Body of pancreas (tissue), 4 donors: ENCODE data around the gene OPRD1. TPM values are rescaled to one million over a fixed set of nuclear protein-coding genes. Genes with fewer than 3 reads are reported as not detected.
"Not testable (repeated sequence)": the region's sequence is repeated elsewhere in the genome, so short reads cannot be mapped to it uniquely, and the experiment has no call there.

Experiments used
- ATAC-seq: fragments of 150-250 bp; one replicate; pipeline ENCODE4 v1.9.1; 2016
- DNase-seq, 4 donors: peaks; one replicate each; pipeline ENCODE4 v3.0.0-alpha.2; 2019
- H3K27ac ChIP-seq, 4 donors: fragments of 200-600 bp; sonication (generic); 1 replicate in 3 of 4; 2 replicates in 1 of 4; pipeline versions ENCODE4 v1.5.1 to v1.6.1; 2016 to 2019; ENCODE audit warnings: mild to moderate bottlenecking in 1 of 4, mixed read lengths in 1 of 4, moderate library complexity in 1 of 4
- H3K27me3 ChIP-seq, 2 donors: fragments of 200-600 bp; sonication (generic); one replicate each; pipeline ENCODE4 v1.6.0; 2016; ENCODE audit warnings: mild to moderate bottlenecking in 1 of 2
- H3K36me3 ChIP-seq, 2 donors: fragments of 200-600 bp; sonication (generic); replicated peaks in 1 of 2; 2 replicates each; pipeline ENCODE4 v1.5.1; 2016; ENCODE audit warnings: low read depth in 2 of 2; ENCODE audit not compliant: insufficient read depth in 1 of 2
- H3K4me1 ChIP-seq: fragments of 200-600 bp; sonication (generic); one replicate; pipeline ENCODE4 v1.6.0; 2016
- H3K4me3 ChIP-seq, 2 donors: fragments of 200-600 bp; sonication (generic); 1 replicate in 1 of 2; 2 replicates in 1 of 2; pipeline ENCODE4 v1.5.1; 2016 to 2019
- H3K9me3 ChIP-seq, 3 donors: fragments of 200-600 bp; sonication (generic); 1 replicate in 2 of 3; 2 replicates in 1 of 3; pipeline ENCODE4 v1.5.1; 2016
- CTCF ChIP-seq, 7 experiments: fragments of 450-650 bp in 4 of 7; fragments of 200-600 bp in 3 of 7; sonication (generic) in 3 of 7; IDR thresholded peaks; one replicate each; pipeline ENCODE4 v1.5.1; 2016 to 2019; ENCODE audit warnings: antibody characterized with exemption in 7 of 7
- POLR2A ChIP-seq, 3 donors: fragments of 450-650 bp; IDR thresholded peaks; one replicate each; pipeline ENCODE4 v1.6.1; 2016; ENCODE audit warnings: antibody characterized with exemption in 3 of 3, mild to moderate bottlenecking in 2 of 3
- WGBS, 2 donors: methylation state at CpG; one replicate each; pipeline ENCODE4 v1.1.5; 2017; 5-methylcytosine and 5-hydroxymethylcytosine counted together
- intact Hi-C: fragments of 100-400 bp; cut with DNase I; formaldehyde crosslinking; loops from one replicate; pipeline ENCODE4 v1.15.1; 2023
- total RNA-seq, 2 donors: library from RNA; depleted of rRNA; stranded (reverse); fragments of >200 nt; gene quantifications; one replicate each; pipeline ENCODE4 v1.1.0, GENCODE V29; 2016

Gene OPRD1
- total RNA-seq, 2 donors from 2014 or later: 0.66 TPM; not detected in 1

DNA sequence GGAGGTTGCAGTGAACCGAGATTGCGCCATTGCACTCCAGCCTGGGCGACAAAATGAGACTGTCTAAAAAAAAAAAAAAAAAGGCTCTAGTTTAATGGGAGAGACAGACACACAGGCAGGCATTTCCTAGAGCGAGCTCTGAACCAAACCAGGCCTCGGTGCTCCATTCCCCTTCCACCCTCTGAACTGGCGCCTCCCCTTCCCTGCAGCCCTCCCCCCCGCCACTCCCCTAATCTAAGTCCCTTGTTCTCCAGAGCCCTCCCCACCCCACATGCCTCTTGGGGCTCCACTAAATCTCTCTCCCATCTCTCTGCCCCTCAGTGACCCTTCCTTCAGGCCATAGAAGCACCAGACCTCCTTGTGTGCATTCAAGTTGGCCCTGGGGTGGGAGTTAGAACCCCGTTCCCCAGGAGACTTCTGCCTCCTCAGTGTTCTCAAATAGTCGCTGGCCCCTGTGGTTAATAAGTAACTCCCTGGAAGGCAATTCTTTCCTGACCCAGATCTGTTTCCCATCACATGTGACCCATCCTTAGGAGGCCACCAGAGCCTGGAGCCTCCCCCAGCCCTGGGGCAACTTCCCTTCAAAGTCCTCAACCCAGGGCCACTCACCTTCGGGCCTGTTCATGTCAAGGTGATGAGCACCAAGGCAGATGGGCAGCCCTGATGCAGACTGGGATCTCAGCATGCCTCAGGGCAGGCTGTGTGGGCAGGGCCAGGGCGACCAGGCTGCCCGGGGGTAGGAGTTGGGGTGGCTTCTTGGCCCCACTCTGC, 59.8 kb downstream of the OPRD1 start:
- no peaks in the 10 kb centered on the region for H3K36me3 ChIP-seq
- 77 to 79% methylated on average over 12 of the region's 12 CpGs for WGBS, 2 donors
- H3K4me1 ChIP-seq: no peaks in the 10 kb centered on the region
- peak in 1 of 4 donors; percentile 17 for DNase-seq
- H3K27me3 ChIP-seq: no peaks in the 10 kb centered on the region
- TF ChIP-seq CTCF (IDR thresholded peaks at IDR 0.05): no peak
- TF ChIP-seq POLR2A (IDR thresholded peaks at IDR 0.05): no peak
- no peak for ATAC-seq
- no peak overlapping the region for H3K27ac ChIP-seq
- intact Hi-C loops: no loop called here
- H3K4me3 ChIP-seq: no peak overlapping the region
- H3K9me3 ChIP-seq: no peaks in the 10 kb centered on the region

DNA sequence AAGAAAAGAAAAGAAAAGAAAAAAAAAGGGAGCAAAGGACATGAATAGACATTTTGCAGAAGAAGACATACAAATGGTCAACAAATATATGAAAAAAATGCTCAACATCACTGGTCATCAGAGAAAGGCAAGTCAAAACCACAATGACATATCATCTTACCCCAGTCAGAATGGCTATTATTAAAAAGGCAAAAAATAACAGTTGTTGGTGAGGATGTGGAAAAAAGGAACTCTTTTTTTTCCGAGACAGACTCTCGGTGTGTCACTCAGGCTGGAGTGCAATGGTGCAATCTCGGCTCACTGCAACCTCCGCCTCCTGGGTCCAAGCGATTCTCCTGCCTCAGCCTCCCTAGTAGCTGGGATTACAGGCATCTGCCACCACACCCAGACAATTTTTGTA, 63.2 kb downstream of the OPRD1 start:
- H3K36me3 ChIP-seq, H3K4me1 ChIP-seq, H3K9me3 ChIP-seq, ATAC-seq, DNase-seq, H3K27ac ChIP-seq, H3K4me3 ChIP-seq, H3K27me3 ChIP-seq: not testable (repeated sequence)
- WGBS, 2 donors: 58 to 75% methylated on average over 5 of the region's 5 CpGs
- intact Hi-C loops: loop anchor here (5.0 kb wide), 3 partner anchors 88 to 322 kb away; no protein-coding TSS in a partner anchor

DNA sequence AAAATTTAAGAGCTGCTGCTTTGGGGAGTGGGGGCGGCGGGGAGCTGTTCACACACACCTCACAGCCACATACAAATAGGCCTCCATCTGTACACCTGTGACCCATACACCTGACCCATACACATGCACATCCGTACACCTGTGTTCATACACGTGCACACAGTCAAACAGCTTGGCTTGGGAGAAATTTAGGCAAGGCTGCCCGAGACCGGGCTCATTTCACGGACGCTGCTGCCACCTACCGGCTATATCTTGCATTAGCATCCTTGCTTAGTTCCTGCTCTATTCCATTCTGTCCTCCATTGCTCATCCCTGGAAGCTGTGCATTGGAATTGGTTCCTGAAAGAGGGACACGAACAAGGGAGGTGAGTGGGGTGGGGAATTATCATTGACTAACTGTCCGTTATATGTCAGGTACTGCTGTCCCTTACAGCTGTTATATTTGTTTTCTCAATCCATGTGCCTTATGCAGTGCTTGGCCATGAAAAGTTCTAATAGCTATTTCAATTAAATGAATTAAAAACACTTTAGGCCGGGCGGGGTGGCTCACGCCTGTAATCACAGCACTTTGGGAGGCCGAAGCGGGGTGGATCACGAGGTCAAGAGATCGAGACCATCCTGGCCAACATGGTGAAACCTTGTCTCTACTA, 65.3 kb downstream of the OPRD1 start:
- no peak for TF ChIP-seq POLR2A (IDR thresholded peaks at IDR 0.05)
- TF ChIP-seq CTCF (IDR thresholded peaks at IDR 0.05): peak; percentile 86 to 96 (median 93)
- DNase-seq: peak; percentile 84 to 88 (median 86)
- WGBS, 2 donors: 8 to 9% methylated on average over 16 to 18 of the region's 18 CpGs
- intact Hi-C loops: loop anchor here (5.0 kb wide), 3 partner anchors 90 to 320 kb away; no protein-coding TSS in a partner anchor
- Histone ChIP-seq H3K36me3 (no peaks in the 10 kb centered on the region), H3K9me3 (no peaks in the 10 kb centered on the region), H3K27ac (no peak overlapping the region), H3K27me3 (no peaks in the 10 kb centered on the region), H3K4me3 (no peak overlapping the region), H3K4me1 (peaks cover 5% of the 10 kb centered on the region)
- peak; percentile 79 for ATAC-seq

- 75 to 77% methylated on average over 4 of the region's 4 CpGs for WGBS, 2 donors
- DNase-seq (no peak), ATAC-seq (no peak)
- no peaks in the 10 kb centered on the region for H3K27me3 ChIP-seq
- H3K4me3 ChIP-seq: no peak overlapping the region
- no peak for TF ChIP-seq CTCF (IDR thresholded peaks at IDR 0.05)
- no peak for TF ChIP-seq POLR2A (IDR thresholded peaks at IDR 0.05)
- H3K4me1 ChIP-seq: peaks cover 9% of the 10 kb centered on the region
- no peaks in the 10 kb centered on the region for H3K9me3 ChIP-seq
- intact Hi-C loops: loop anchor here (5.0 kb wide), 3 partner anchors 91 to 319 kb away; no protein-coding TSS in a partner anchor
- H3K36me3 ChIP-seq: no peaks in the 10 kb centered on the region
- H3K27ac ChIP-seq: no peak overlapping the region
Measured at GRCh38 chr1:28878796-28879195, 66.8 kb downstream of the OPRD1 start.

DNA sequence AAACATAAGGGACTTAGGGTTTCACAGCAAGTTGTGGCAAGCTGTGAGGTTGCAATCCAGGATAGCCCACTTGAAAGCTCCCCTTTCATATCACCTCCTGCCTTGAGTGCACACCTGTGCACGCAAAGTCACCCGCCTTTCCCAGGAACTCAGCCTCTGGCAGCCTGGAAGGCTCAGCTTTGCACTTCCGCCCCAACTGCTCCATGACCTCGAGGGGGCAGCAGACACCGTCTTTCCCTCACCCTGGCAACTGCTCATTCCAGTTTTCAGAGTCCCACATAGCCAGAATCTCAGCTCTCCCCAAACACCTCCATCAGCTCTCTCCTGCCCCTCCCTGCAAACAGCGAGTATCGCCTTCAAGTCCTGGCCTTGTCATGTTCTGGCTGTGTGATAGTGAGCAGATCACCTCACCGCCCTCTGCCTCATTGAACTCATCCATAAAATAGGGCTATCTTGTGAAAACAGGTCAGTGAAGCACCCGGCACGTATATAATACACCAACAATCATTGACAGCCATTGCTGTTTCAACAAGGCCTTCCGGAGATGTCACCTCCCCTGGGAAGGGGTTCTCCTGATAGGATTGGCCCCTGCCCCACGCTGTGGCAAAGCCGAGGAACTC, 70.1 kb downstream of the OPRD1 start:
- Histone ChIP-seq H3K36me3 (no peaks in the 10 kb centered on the region), H3K9me3 (no peaks in the 10 kb centered on the region), H3K4me3 (no peak overlapping the region), H3K27me3 (no peaks in the 10 kb centered on the region), H3K27ac (peak overlapping the region in 2 of 4 donors; percentile 9 to 10), H3K4me1 (peaks cover 35% of the 10 kb centered on the region)
- peak; percentile 69 for ATAC-seq
- DNase-seq: peak; percentile 91 to 93 (median 92)
- 23 to 34% methylated on average over 13 of the region's 13 CpGs for WGBS, 2 donors
- TF ChIP-seq CTCF (IDR thresholded peaks at IDR 0.05) (peak; percentile 65 to 99 (median 98)), POLR2A (IDR thresholded peaks at IDR 0.05) (no peak)
- intact Hi-C loops: no loop called here
